Hair follicle dermal papilla cell (primary cell): ENCODE measurements around the gene CMTR1. TPM values are rescaled to one million over a fixed set of nuclear protein-coding genes. Genes with fewer than 3 reads are reported as not detected.

Experiments
- total RNA-seq: library from RNA; depleted of rRNA; stranded (reverse); fragments of >200 nt; gene quantifications from 2 replicates; pipeline ENCODE4 v1.2.3, GENCODE V29; 2012

Gene CMTR1
- total RNA-seq: 36.7 and 41.1 TPM in 2 replicates

GRCh38 chr6:37432916-37433656 is at the start of gene CMTR1:
TSS of gene CMTR1 (plus strand) at chr6:37433221. CDS start at chr6:37435630, 2,409 bp downstream.

DNA sequence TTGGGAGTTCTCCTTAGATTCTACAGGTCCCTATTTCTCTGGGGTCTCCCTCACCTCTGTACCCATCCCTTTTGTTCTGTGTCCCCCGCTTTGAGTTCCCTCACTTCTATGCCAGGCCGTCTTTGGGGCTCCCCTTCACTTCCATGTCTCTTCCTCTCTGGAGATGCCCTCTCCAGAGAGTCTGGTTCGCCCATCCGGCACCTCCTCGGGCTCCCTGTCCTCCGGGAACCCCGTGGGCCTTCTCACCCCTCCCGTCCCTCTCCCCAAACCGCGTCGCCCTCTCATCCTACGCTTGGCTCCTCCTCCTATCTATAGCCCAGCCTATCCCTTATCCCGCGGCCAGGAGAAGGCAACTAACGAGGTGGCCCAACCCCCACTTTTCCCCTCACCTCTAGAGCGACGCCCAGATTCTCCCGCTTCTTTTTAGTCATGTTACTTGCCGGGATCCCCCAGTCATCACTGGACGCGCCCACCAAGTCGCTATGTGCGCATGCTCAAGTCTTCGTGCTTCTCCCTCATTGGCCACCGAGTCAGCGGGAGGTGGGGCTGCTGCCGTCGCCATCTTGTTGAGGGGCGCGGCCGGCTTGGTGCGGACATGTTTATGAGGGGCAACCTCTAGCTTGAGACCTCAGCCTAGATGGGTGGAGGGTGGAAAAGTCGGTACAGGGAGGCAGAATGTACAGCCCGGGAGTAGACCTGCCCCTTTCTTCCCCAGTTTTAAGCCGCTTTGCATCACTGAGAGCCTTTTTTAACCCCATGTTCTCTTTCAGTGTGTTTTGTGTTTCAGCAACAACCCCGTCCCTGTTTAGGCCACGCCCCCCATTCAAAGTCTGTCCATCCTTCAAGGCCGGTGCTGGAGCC is 66.6 kb downstream of the CMTR1 start, which contains the start of gene CCDC167:
CCDC167 (minus strand) TSS at position 461 of the 861 bp plus-strand sequence; CDS start at position 431, 30 bp downstream.

Other genes with a start within 250 kb of the CMTR1 start
- gene TBC1D22B, start 175.4 kb upstream of the CMTR1 start, total RNA-seq: 7.8 and 8.3 TPM in 2 replicates
- 0.32 and 1.3 TPM in 2 replicates for gene TMEM217, start 175.1 kb upstream of the CMTR1 start, total RNA-seq
- 11.9 and 13.8 TPM in 2 replicates for gene RNF8, start 79.2 kb upstream of the CMTR1 start, total RNA-seq
- 10.6 and 17.4 TPM in 2 replicates for gene CCDC167, start 66.7 kb downstream of the CMTR1 start, total RNA-seq